Measurements from ENCODE around the gene REEP1.
"Not testable (repeated sequence)": the region's sequence is repeated elsewhere in the genome, so short reads cannot be mapped to it uniquely, and the experiment has no call there.

The REEP1 gene

DNA sequence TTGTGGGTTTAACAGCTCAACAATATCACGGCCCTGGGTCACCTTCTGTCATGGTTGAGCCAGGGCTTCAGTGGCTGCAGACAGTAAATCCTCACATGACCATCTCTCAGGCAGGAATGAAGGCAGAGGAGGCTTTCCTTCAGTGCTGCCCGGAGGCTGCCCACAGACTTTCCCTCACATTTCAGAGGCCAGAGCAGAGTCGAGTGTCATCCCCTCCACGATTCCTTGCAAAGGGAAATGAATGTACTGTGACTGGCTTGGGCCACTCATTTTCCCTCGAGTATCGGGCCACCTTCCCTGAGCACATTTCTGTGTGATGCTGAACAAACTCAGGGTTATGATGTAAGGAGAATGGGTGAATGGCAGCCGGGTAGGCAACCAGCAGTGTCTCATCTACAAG, 10.0 kb upstream of the REEP1 start:
- H3K4me3 ChIP-seq (ENCODE audit: insufficient read depth, low read depth, low read length), result no peak overlapping the region
- H3K27ac ChIP-seq (ENCODE audit: insufficient read depth, low read depth, low read length, poor library complexity, severe bottlenecking), result no peak overlapping the region
- H3K27me3 ChIP-seq (ENCODE audit: control insufficient read depth, insufficient read depth, low read length, poor library complexity, severe bottlenecking), result no peaks in the 10 kb centered on the region
- H3K9me3 ChIP-seq (ENCODE audit: control insufficient read depth, low read length), result no peaks in the 10 kb centered on the region
- H3K4me1 ChIP-seq (ENCODE audit: control insufficient read depth, insufficient read depth, low read length), result no peaks in the 10 kb centered on the region
- WGBS, 2 experiments, result 93 to 96% methylated on average over 7 of the region's 7 CpGs
- H3K36me3 ChIP-seq (ENCODE audit: control insufficient read depth, insufficient read depth, low read length), result no peaks in the 10 kb centered on the region

DNA sequence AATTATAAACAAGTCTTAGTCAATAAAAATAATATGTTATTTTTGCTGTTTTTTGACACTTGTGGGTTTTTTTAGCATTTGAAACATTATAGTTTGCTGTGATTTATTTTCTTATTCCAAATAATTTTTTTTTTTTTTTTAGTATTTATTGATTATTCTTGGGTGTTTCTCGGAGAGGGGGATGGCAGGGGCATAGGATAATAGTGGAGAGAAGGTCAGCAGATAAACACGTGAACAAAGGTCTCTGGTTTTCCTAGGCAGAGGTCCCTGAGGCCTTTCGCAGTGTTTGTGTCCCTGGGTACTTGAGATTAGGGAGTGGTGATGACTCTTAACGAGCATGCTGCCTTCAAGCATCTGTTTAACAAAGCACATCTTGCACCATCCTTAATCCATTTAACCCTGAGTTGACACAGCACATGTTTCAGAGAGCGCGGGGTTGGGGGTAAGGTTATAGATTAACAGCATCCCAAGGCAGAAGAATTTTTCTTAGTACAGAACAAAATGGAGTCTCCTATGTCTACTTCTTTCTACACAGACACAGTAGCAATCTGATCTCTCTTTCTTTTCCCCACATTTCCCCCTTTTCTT, 8.5 kb upstream of the REEP1 start:
- H3K27me3 ChIP-seq (ENCODE audit: control insufficient read depth, insufficient read depth, low read length, poor library complexity, severe bottlenecking); H3K36me3 ChIP-seq (ENCODE audit: control insufficient read depth, insufficient read depth, low read length); H3K9me3 ChIP-seq (ENCODE audit: control insufficient read depth, low read length); H3K27ac ChIP-seq (ENCODE audit: insufficient read depth, low read depth, low read length, poor library complexity, severe bottlenecking); H3K4me1 ChIP-seq (ENCODE audit: control insufficient read depth, insufficient read depth, low read length); H3K4me3 ChIP-seq (ENCODE audit: insufficient read depth, low read depth, low read length): not testable (repeated sequence)
- WGBS, 2 experiments, result no CpG with 5 or more reads among the region's 6 CpGs

- H3K4me1 ChIP-seq (ENCODE audit: control insufficient read depth, insufficient read depth, low read length), result no peaks in the 10 kb centered on the region
- peaks cover 23% of the 10 kb centered on the region for H3K27me3 ChIP-seq (ENCODE audit: control insufficient read depth, insufficient read depth, low read length, poor library complexity, severe bottlenecking)
- H3K27ac ChIP-seq (ENCODE audit: insufficient read depth, low read depth, low read length, poor library complexity, severe bottlenecking), result no peak overlapping the region
- 82 to 83% methylated on average over 2 of the region's 2 CpGs for WGBS, 2 experiments
- H3K9me3 ChIP-seq (ENCODE audit: control insufficient read depth, low read length), result no peaks in the 10 kb centered on the region
- no peaks in the 10 kb centered on the region for H3K36me3 ChIP-seq (ENCODE audit: control insufficient read depth, insufficient read depth, low read length)
- H3K4me3 ChIP-seq (ENCODE audit: insufficient read depth, low read depth, low read length), result no peak overlapping the region
Measured at GRCh38 chr2:86344404-86344803, 7.0 kb upstream of the REEP1 start.

GRCh38 chr2:86342488-86342887, 5.1 kb upstream of the REEP1 start:
- WGBS, 2 experiments, result 86% methylated on average over 1 of the region's 1 CpG
- H3K27me3 ChIP-seq (ENCODE audit: control insufficient read depth, insufficient read depth, low read length, poor library complexity, severe bottlenecking), result peaks cover 42% of the 10 kb centered on the region

DNA sequence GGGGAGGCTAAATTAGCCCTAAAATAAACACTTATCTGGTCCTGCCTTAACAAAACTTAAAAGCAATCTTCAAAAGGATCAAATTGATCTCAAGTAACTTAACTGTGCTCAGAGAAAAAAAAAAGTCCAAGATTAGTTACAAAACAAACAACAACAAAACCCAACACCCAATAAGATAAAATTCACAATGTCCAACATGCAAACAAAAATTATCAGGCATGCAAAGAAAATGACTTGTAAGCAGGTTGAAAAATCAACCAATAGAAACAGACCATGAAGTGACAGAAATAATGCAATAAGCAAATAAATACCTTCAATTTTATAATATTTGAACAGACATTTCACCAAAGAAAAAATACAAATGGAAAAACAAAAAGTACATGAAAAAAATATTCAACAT, 4.0 kb upstream of the REEP1 start:
- Histone ChIP-seq H3K27me3 (ENCODE audit: control insufficient read depth, insufficient read depth, low read length, poor library complexity, severe bottlenecking) (peaks cover 52% of the 10 kb centered on the region), H3K4me3 (ENCODE audit: insufficient read depth, low read depth, low read length) (no peak overlapping the region), H3K9me3 (ENCODE audit: control insufficient read depth, low read length) (no peaks in the 10 kb centered on the region), H3K36me3 (ENCODE audit: control insufficient read depth, insufficient read depth, low read length) (no peaks in the 10 kb centered on the region), H3K27ac (ENCODE audit: insufficient read depth, low read depth, low read length, poor library complexity, severe bottlenecking) (no peak overlapping the region), H3K4me1 (ENCODE audit: control insufficient read depth, insufficient read depth, low read length) (peaks cover 2% of the 10 kb centered on the region)

More at GRCh38 chr2:86342488-86342887, 5.1 kb upstream of the REEP1 start:
- Histone ChIP-seq H3K4me3 (ENCODE audit: insufficient read depth, low read depth, low read length) (no peak overlapping the region), H3K9me3 (ENCODE audit: control insufficient read depth, low read length) (no peaks in the 10 kb centered on the region), H3K27ac (ENCODE audit: insufficient read depth, low read depth, low read length, poor library complexity, severe bottlenecking) (no peak overlapping the region), H3K36me3 (ENCODE audit: control insufficient read depth, insufficient read depth, low read length) (no peaks in the 10 kb centered on the region), H3K4me1 (ENCODE audit: control insufficient read depth, insufficient read depth, low read length) (no peaks in the 10 kb centered on the region)

GRCh38 chr2:86338778-86339295, 1.4 kb upstream of the REEP1 start:
- WGBS, 2 experiments, result 89 to 90% methylated on average over 10 of the region's 10 CpGs
- Histone ChIP-seq H3K36me3 (ENCODE audit: control insufficient read depth, insufficient read depth, low read length) (no peaks in the 10 kb centered on the region), H3K4me1 (ENCODE audit: control insufficient read depth, insufficient read depth, low read length) (peaks cover 6% of the 10 kb centered on the region), H3K27ac (ENCODE audit: insufficient read depth, low read depth, low read length, poor library complexity, severe bottlenecking) (no peak overlapping the region), H3K4me3 (ENCODE audit: insufficient read depth, low read depth, low read length) (no peak overlapping the region), H3K9me3 (ENCODE audit: control insufficient read depth, low read length) (no peaks in the 10 kb centered on the region), H3K27me3 (ENCODE audit: control insufficient read depth, insufficient read depth, low read length, poor library complexity, severe bottlenecking) (peaks cover 78% of the 10 kb centered on the region)

GRCh38 chr2:86336675-86337243, 667 bp downstream of the REEP1 start:
- H3K9me3 ChIP-seq (ENCODE audit: control insufficient read depth, low read length), result no peaks in the 10 kb centered on the region
- H3K27ac ChIP-seq (ENCODE audit: insufficient read depth, low read depth, low read length, poor library complexity, severe bottlenecking), result no peak overlapping the region
- H3K27me3 ChIP-seq (ENCODE audit: control insufficient read depth, insufficient read depth, low read length, poor library complexity, severe bottlenecking), result peaks cover 78% of the 10 kb centered on the region
- WGBS, 2 experiments, result 1 to 2% methylated on average over 45 of the region's 45 CpGs
- peak overlapping the region; percentile 52 for H3K4me3 ChIP-seq (ENCODE audit: insufficient read depth, low read depth, low read length)
- H3K4me1 ChIP-seq (ENCODE audit: control insufficient read depth, insufficient read depth, low read length), result peaks cover 6% of the 10 kb centered on the region
- no peaks in the 10 kb centered on the region for H3K36me3 ChIP-seq (ENCODE audit: control insufficient read depth, insufficient read depth, low read length)

- no peak overlapping the region for H3K27ac ChIP-seq (ENCODE audit: insufficient read depth, low read depth, low read length, poor library complexity, severe bottlenecking)
- H3K27me3 ChIP-seq (ENCODE audit: control insufficient read depth, insufficient read depth, low read length, poor library complexity, severe bottlenecking), result peaks cover 72% of the 10 kb centered on the region
- H3K4me1 ChIP-seq (ENCODE audit: control insufficient read depth, insufficient read depth, low read length), result peaks cover 6% of the 10 kb centered on the region
- H3K4me3 ChIP-seq (ENCODE audit: insufficient read depth, low read depth, low read length), result peak overlapping the region; percentile 52
- no peaks in the 10 kb centered on the region for H3K36me3 ChIP-seq (ENCODE audit: control insufficient read depth, insufficient read depth, low read length)
- H3K9me3 ChIP-seq (ENCODE audit: control insufficient read depth, low read length), result no peaks in the 10 kb centered on the region
- WGBS, 2 experiments, result 46 to 50% methylated on average over 15 of the region's 15 CpGs
Measured at GRCh38 chr2:86335865-86336674, 1.4 kb downstream of the REEP1 start.

DNA sequence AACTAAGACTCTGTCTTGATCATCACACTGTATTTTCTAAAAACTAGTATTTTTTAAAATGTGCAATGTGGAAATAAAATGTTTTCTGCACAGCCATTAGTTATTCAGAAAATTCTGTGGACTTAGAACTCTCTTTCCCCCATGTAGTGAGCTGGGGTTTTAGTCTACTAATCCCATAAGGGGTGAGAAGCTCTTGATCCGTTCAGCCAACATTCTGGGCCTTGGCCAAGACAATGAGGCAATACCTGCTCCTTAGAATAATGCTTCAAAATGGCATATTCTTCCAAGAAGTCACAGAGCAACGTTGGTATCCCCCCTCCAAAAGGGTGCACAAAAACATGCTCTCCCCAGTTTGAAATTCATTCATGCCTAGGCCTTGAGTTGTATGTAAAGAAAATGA, 4.0 kb downstream of the REEP1 start:
- Histone ChIP-seq H3K27ac (ENCODE audit: insufficient read depth, low read depth, low read length, poor library complexity, severe bottlenecking) (no peak overlapping the region), H3K4me1 (ENCODE audit: control insufficient read depth, insufficient read depth, low read length) (peaks cover 6% of the 10 kb centered on the region), H3K9me3 (ENCODE audit: control insufficient read depth, low read length) (no peaks in the 10 kb centered on the region), H3K27me3 (ENCODE audit: control insufficient read depth, insufficient read depth, low read length, poor library complexity, severe bottlenecking) (peaks cover 45% of the 10 kb centered on the region), H3K4me3 (ENCODE audit: insufficient read depth, low read depth, low read length) (no peak overlapping the region), H3K36me3 (ENCODE audit: control insufficient read depth, insufficient read depth, low read length) (no peaks in the 10 kb centered on the region)
- 72 to 75% methylated on average over 2 of the region's 2 CpGs for WGBS, 2 experiments

DNA sequence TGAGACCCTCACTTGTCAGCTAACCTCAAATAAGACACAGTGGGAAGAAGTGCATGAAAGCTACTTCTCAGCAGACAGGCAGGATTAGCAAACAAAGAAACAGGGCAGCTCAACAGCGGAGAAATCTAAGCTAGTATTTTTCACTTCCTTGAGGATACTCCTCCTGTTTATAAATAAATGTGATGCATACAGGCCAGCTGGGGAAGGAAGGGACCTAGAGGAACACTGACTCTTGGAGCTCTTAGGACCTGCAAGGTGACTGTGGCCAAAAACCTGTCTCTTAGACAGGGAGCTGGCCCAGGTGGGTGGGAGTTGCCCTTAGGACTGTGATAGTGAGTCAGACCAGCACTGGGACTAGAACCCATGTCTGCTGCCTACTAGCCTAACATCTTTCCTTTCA, 4.8 kb downstream of the REEP1 start:
- Histone ChIP-seq H3K27ac (ENCODE audit: insufficient read depth, low read depth, low read length, poor library complexity, severe bottlenecking) (no peak overlapping the region), H3K4me1 (ENCODE audit: control insufficient read depth, insufficient read depth, low read length) (peaks cover 6% of the 10 kb centered on the region), H3K4me3 (ENCODE audit: insufficient read depth, low read depth, low read length) (no peak overlapping the region), H3K36me3 (ENCODE audit: control insufficient read depth, insufficient read depth, low read length) (no peaks in the 10 kb centered on the region), H3K9me3 (ENCODE audit: control insufficient read depth, low read length) (no peaks in the 10 kb centered on the region), H3K27me3 (ENCODE audit: control insufficient read depth, insufficient read depth, low read length, poor library complexity, severe bottlenecking) (peaks cover 38% of the 10 kb centered on the region)
- 70 to 75% methylated on average over 1 of the region's 1 CpG for WGBS, 2 experiments
